B cell (primary cell): ENCODE measurements around the gene NHP2. TPM values are rescaled to one million over a fixed set of nuclear protein-coding genes. Genes with fewer than 3 reads are reported as not detected.

Experiments
- ATAC-seq: fragments of 200-7000 bp; cut with Tn5 transposase; one replicate; pipeline ENCODE4 v1.10.0; 2021; ENCODE audit warnings: low read depth, mild to moderate bottlenecking, moderate number of reproducible peaks, moderate library complexity
- CTCF ChIA-PET: fragments of 350-600 bp; sonication (Branson Sonifier 250); formaldehyde crosslinking; loops from one replicate; lab custom pipeline; 2021; ENCODE audit warnings: antibody characterized with exemption, inconsistent platforms; lab: Charles Lee
- POLR2A ChIA-PET: fragments of 350-600 bp; sonication (Branson Sonifier 250); formaldehyde crosslinking; loops from one replicate; lab custom pipeline; 2021; ENCODE audit warnings: antibody characterized with exemption; lab: Charles Lee
- DNase-seq: peaks from one replicate; pipeline ENCODE4 v3.0.0; 2013
- H2AFZ ChIP-seq: 2 replicates; pipeline ENCODE4 v1.6.1; 2012; ENCODE audit warnings: mild to moderate bottlenecking, low read depth, low read length; ENCODE audit not compliant: insufficient read depth, poor library complexity, severe bottlenecking
- H3K27ac ChIP-seq, 2 donors: 1 replicate in 1 of 2; 2 replicates in 1 of 2; pipeline ENCODE4 v1.5.1; 2012 to 2013; ENCODE audit warnings: low read length in 2 of 2, mild to moderate bottlenecking in 2 of 2, moderate library complexity in 1 of 2
- H3K27me3 ChIP-seq, 4 experiments: fragments of 200-600 bp in 1 of 4; sonication (generic) in 1 of 4; replicated peaks in 1 of 4; 1 replicate in 2 of 4; 2 replicates in 2 of 4; pipeline versions ENCODE4 v1.6.1 to v1.7.0; 2013 to 2016; ENCODE audit warnings: low read length in 3 of 4, mild to moderate bottlenecking in 2 of 4, mixed read lengths in 1 of 4, moderate library complexity in 1 of 4; ENCODE audit not compliant: insufficient read depth in 4 of 4, control insufficient read depth in 3 of 4; ENCODE audit errors: control extremely low read depth in 1 of 4
- H3K36me3 ChIP-seq, 2 experiments: replicated peaks in 1 of 2; 1 replicate in 1 of 2; 2 replicates in 1 of 2; pipeline versions ENCODE4 v1.6.1 to v1.7.1; 2013; ENCODE audit warnings: low read length in 1 of 2; ENCODE audit not compliant: insufficient read depth in 2 of 2, control insufficient read depth in 1 of 2; ENCODE audit errors: control extremely low read depth in 1 of 2, extremely low read depth in 1 of 2
- H3K4me1 ChIP-seq, 2 donors: fragments of 200-600 bp in 1 of 2; sonication (generic) in 1 of 2; 1 replicate in 1 of 2; 2 replicates in 1 of 2; pipeline versions ENCODE4 v1.5.1 to v1.6.1; 2013 to 2017; ENCODE audit warnings: low read length in 2 of 2; ENCODE audit not compliant: control insufficient read depth in 2 of 2, insufficient read depth in 2 of 2
- H3K4me2 ChIP-seq: replicated peaks from 2 replicates; pipeline ENCODE3; 2012; ENCODE audit warnings: mild to moderate bottlenecking, low read depth, low read length; ENCODE audit not compliant: poor library complexity, severe bottlenecking
- H3K4me3 ChIP-seq, 5 experiments: fragments of 200-600 bp in 1 of 5; sonication (generic) in 1 of 5; 1 replicate in 3 of 5; 2 replicates in 2 of 5; pipeline versions ENCODE4 v1.5.1 to v1.7.0; 2011 to 2016; ENCODE audit warnings: low read length in 4 of 5, mild to moderate bottlenecking in 4 of 5, low read depth in 2 of 5, control low read depth in 1 of 5, moderate library complexity in 1 of 5; ENCODE audit not compliant: insufficient read depth in 1 of 5; ENCODE audit errors: control extremely low read depth in 1 of 5, extremely low read depth in 1 of 5
- H3K79me2 ChIP-seq: fragments of 200-600 bp; sonication (generic); one replicate; pipeline ENCODE4 v1.6.0; 2016; ENCODE audit warnings: low read length; ENCODE audit not compliant: control insufficient read depth, insufficient read depth
- H3K9ac ChIP-seq: fragments of 200-600 bp; sonication (generic); 2 replicates; pipeline ENCODE4 v1.6.1; 2017; ENCODE audit warnings: mild to moderate bottlenecking, low read length, moderate library complexity
- H3K9me3 ChIP-seq, 3 donors: one replicate each; pipeline versions ENCODE4 v1.6.1 to v1.7.1; 2013; ENCODE audit warnings: low read length in 2 of 3; ENCODE audit not compliant: control insufficient read depth in 2 of 3, insufficient read depth in 1 of 3; ENCODE audit errors: control extremely low read depth in 1 of 3
- H4K20me1 ChIP-seq: 2 replicates; pipeline ENCODE4 v1.6.0; 2012; ENCODE audit warnings: mild to moderate bottlenecking, low read length; ENCODE audit not compliant: insufficient read depth, control insufficient read depth, poor library complexity, severe bottlenecking
- H3K27ac Mint-ChIP-seq: one replicate; pipeline ENCODE4 v1.8.0; 2021; ENCODE audit warnings: mixed read lengths
- H3K27me3 Mint-ChIP-seq: one replicate; pipeline ENCODE4 v1.8.0; 2021; ENCODE audit warnings: mixed read lengths
- H3K4me1 Mint-ChIP-seq: one replicate; pipeline ENCODE4 v1.8.0; 2021; ENCODE audit warnings: mixed read lengths
- H3K4me3 Mint-ChIP-seq: one replicate; pipeline ENCODE4 v1.8.0; 2021; ENCODE audit warnings: mixed read lengths
- H3K9me3 Mint-ChIP-seq: one replicate; pipeline ENCODE4 v1.8.0; 2022; ENCODE audit warnings: mixed read lengths; ENCODE audit not compliant: insufficient read depth
- EZH2 ChIP-seq: IDR thresholded peaks from 2 replicates; pipeline ENCODE4 v1.6.1; 2012; ENCODE audit warnings: borderline replicate concordance, low read depth, mild to moderate bottlenecking, moderate library complexity, low read length; ENCODE audit not compliant: insufficient read depth, poor library complexity, severe bottlenecking
- WGBS: methylation state at CpG from one replicate; pipeline ENCODE4 v1.1.5; 2013; ENCODE audit warnings: missing lambda C conversion rate; ENCODE audit not compliant: insufficient coverage; 5-methylcytosine and 5-hydroxymethylcytosine counted together
- intact Hi-C: fragments of 100-400 bp; cut with micrococcal nuclease; formaldehyde crosslinking; loops from one replicate; pipeline ENCODE4 v1.10.0; 2022
- polyA plus RNA-seq: library from polyadenylated mRNA; depleted of rRNA; stranded (reverse); fragments of >200 nt; gene quantifications from 2 replicates; pipeline ENCODE4 v1.2.3, GENCODE V29; 2012
- total RNA-seq, 2 donors: library from RNA; stranded (reverse); fragments of 120-200 nt in 1 of 2; gene quantifications; 1 replicate in 1 of 2; 2 replicates in 1 of 2; pipeline versions ENCODE4 v1.2.3 to v1.2.4, GENCODE V29; 2013 to 2022
- TF ChIP-seq, protein P1 (sequence below): fragments of 200-600 bp; IDR thresholded peaks from one replicate; pipeline ENCODE4 v1.8.0; 2022; ENCODE audit warnings: antibody characterized with exemption, mild to moderate bottlenecking

The NHP2 gene
- total and polyA plus RNA-seq, 2 donors (not counting 1 experiment from before 2014, with no cell fraction given): 66.0 to 99.8 TPM

DNA sequence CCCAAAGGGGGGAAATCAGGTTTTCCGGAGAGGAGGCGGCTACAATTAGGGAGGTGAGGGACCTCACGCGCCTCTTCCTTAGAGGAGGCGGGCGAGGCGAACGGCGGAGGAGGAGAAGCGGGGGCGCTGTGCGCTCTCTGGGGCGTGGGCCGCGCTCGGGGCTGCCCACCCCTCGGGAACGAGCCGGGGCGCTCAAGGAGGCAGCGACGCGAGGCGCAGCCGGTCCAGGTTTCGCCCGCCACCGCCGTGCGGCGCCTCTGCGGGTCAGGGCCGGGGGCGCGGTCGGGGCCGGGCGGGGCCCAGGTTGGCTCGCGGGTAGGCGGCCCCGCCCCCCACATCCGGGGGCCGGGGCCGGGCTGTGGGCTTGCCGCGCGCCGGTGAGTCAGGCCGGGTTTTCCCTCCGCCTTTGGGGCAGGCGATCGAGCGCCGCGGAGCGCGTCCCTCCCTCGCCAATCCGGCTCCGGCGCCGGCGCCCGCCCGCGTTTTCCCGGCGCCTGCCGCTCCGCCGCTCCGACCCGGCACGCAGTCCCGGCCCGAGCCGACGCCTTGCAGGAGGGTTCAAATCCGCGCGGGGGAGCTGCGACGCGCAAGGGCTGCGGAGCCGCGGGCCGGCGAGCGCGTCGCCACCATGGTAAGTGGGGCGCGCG is 40.4 kb downstream of the NHP2 start, which contains the start of gene N4BP3:
Gene N4BP3 (plus strand): TSS at position 392 of the 647 bp plus-strand sequence. CDS start 6,052 bp downstream, outside the sequence.
- Histone ChIP-seq H3K9ac (peak within 1 kb of the TSS; percentile 73), H4K20me1 (peaks cover 30% of the 10 kb centered on the region), H3K4me2 (peak within 1 kb of the TSS; percentile 95), H2AFZ (peak within 1 kb of the TSS; percentile 67), H3K9me3 (no peaks in the 10 kb centered on the region), H3K79me2 (no peaks in the 10 kb centered on the region), H3K27ac (peak within 1 kb of the TSS; percentile 86 to 89), H3K4me3 (peak within 1 kb of the TSS; percentile 26 to 85 (median 74)), H3K36me3 (no peaks in the 10 kb centered on the region), H3K4me1 (peaks cover 55 to 62% of the 10 kb centered on the region in 2 donors), H3K27me3 (no peaks in the 10 kb centered on the region)
- Mint-ChIP-seq H3K27ac (peak within 1 kb of the TSS; percentile 93), H3K27me3 (no peaks in the 10 kb centered on the region), H3K4me3 (peak within 1 kb of the TSS; percentile 94), H3K9me3 (no peaks in the 10 kb centered on the region), H3K4me1 (peaks cover 66% of the 10 kb centered on the region)
- ChIA-PET POLR2A (interaction anchor here (0.5 to 0.6 kb wide), 2 partner anchors 25 to 46 kb away, joined by 3 read pairs; no protein-coding TSS in a partner anchor), CTCF (interaction anchor here (0.8 to 8.6 kb wide), 4 partner anchors 24 to 709 kb away, joined by 3 to 92 read pairs (median 4); no protein-coding TSS in a partner anchor)
- intact Hi-C loops: loop anchor here (1.0 to 10.0 kb wide), 3 partner anchors 37 to 798 kb away; partner anchors contain the start of gene MXD3
- peak; percentile 63 for ATAC-seq
- DNase-seq: peak; percentile 91
- under 1% methylated on average over 96 of the region's 96 CpGs for WGBS
- TF ChIP-seq EZH2: no peak
- TF ChIP-seq, protein P1, sequence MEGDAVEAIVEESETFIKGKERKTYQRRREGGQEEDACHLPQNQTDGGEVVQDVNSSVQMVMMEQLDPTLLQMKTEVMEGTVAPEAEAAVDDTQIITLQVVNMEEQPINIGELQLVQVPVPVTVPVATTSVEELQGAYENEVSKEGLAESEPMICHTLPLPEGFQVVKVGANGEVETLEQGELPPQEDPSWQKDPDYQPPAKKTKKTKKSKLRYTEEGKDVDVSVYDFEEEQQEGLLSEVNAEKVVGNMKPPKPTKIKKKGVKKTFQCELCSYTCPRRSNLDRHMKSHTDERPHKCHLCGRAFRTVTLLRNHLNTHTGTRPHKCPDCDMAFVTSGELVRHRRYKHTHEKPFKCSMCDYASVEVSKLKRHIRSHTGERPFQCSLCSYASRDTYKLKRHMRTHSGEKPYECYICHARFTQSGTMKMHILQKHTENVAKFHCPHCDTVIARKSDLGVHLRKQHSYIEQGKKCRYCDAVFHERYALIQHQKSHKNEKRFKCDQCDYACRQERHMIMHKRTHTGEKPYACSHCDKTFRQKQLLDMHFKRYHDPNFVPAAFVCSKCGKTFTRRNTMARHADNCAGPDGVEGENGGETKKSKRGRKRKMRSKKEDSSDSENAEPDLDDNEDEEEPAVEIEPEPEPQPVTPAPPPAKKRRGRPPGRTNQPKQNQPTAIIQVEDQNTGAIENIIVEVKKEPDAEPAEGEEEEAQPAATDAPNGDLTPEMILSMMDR: peak; percentile 25

DNA sequence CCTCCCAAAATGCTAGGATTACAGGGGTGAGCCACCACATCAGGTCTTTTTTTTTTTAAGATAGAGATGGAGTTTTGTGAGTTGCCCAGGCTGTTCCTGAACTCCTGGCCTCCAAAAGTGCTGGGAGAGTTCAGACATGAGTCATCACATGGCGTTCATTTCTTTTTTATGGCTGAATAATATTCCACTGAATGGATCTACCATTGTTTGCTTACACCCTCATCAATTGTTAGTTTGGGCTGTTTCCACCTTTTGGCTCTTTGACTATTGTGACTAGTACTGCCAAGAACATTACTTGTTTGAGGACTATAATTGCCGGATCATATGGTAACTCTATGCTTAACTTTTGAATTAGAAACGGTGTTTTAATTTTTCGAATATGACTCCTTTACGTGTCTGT is 41.1 kb downstream of the NHP2 start:
- TF ChIP-seq EZH2: no peak
- TF ChIP-seq, protein P1: no peak
- Histone ChIP-seq H3K27me3 (no peaks in the 10 kb centered on the region), H3K4me3 (peak overlapping the region in 4 of 5 experiments; percentile 33 to 85 (median 59)), H3K27ac (peak overlapping the region; percentile 43 to 76), H3K4me2 (peak overlapping the region; percentile 95), H3K9me3 (no peaks in the 10 kb centered on the region), H3K79me2 (no peaks in the 10 kb centered on the region), H4K20me1 (peaks cover 24% of the 10 kb centered on the region), H3K36me3 (no peaks in the 10 kb centered on the region), H3K4me1 (peaks cover 52 to 57% of the 10 kb centered on the region in 2 donors), H3K9ac (peak overlapping the region; percentile 73), H2AFZ (peak overlapping the region; percentile 67)
- no peaks in the 10 kb centered on the region for H3K27me3 Mint-ChIP-seq
- H3K27ac Mint-ChIP-seq: peak overlapping the region; percentile 91
- peaks cover 63% of the 10 kb centered on the region for H3K4me1 Mint-ChIP-seq
- no peak for ATAC-seq
- intact Hi-C loops: loop anchor here (10.0 kb wide), 1 partner anchor 798 kb away; the partner anchor contains the start of gene MXD3
- H3K9me3 Mint-ChIP-seq: no peaks in the 10 kb centered on the region
- CTCF ChIA-PET: interaction anchor here (0.6 to 1.6 kb wide), 3 partner anchors 37 to 708 kb away, joined by 3 to 4 read pairs (median 4); no protein-coding TSS in a partner anchor
- POLR2A ChIA-PET: no interaction called here
- no peak for DNase-seq
- H3K4me3 Mint-ChIP-seq: peak overlapping the region; percentile 90
- no CpG with 5 or more reads among the region's 5 CpGs for WGBS
